Osteocyte (in vitro differentiated cells): Measurements from ENCODE around the gene SLC7A14. TPM values are rescaled to one million over a fixed set of nuclear protein-coding genes. Genes with fewer than 3 reads are reported as not detected.

ENCODE experiments used
- DNase-seq: peaks from one replicate; pipeline ENCODE4 v3.0.0; 2021; ENCODE audit warnings: mixed read lengths; ENCODE audit not compliant: unreplicated experiment; ENCODE audit errors: extremely low spot score
- H3K27ac Mint-ChIP-seq: one replicate; pipeline ENCODE4 v1.8.0; 2021; ENCODE audit warnings: mild to moderate bottlenecking, mixed read lengths; ENCODE audit not compliant: unreplicated experiment
- H3K27me3 Mint-ChIP-seq: one replicate; pipeline ENCODE4 v1.8.0; 2021; ENCODE audit warnings: mixed read lengths; ENCODE audit not compliant: unreplicated experiment
- H3K36me3 Mint-ChIP-seq: one replicate; pipeline ENCODE4 v1.8.0; 2021; ENCODE audit warnings: mixed read lengths; ENCODE audit not compliant: unreplicated experiment
- H3K4me1 Mint-ChIP-seq: one replicate; pipeline ENCODE4 v1.8.0; 2021; ENCODE audit warnings: mixed read lengths; ENCODE audit not compliant: unreplicated experiment
- H3K4me3 Mint-ChIP-seq: one replicate; pipeline ENCODE4 v1.8.0; 2021; ENCODE audit warnings: mild to moderate bottlenecking, moderate library complexity, mixed read lengths; ENCODE audit not compliant: unreplicated experiment
- H3K9me3 Mint-ChIP-seq: one replicate; pipeline ENCODE4 v1.8.0; 2021; ENCODE audit warnings: mixed read lengths; ENCODE audit not compliant: unreplicated experiment
- total RNA-seq: library from RNA; stranded (reverse); gene quantifications from 2 replicates; pipeline ENCODE4 v1.2.1, GENCODE V29; 2021
- TF ChIP-seq, protein P1 (sequence below): fragments of 200-600 bp; sonication (generic); IDR thresholded peaks from 2 replicates; pipeline ENCODE4 v1.5.0; 2021; ENCODE audit warnings: antibody characterized with exemption, mild to moderate bottlenecking, moderate library complexity

SLC7A14 gene
- total RNA-seq, 1 donor from 2014 or later, result 2.1 TPM

DNA sequence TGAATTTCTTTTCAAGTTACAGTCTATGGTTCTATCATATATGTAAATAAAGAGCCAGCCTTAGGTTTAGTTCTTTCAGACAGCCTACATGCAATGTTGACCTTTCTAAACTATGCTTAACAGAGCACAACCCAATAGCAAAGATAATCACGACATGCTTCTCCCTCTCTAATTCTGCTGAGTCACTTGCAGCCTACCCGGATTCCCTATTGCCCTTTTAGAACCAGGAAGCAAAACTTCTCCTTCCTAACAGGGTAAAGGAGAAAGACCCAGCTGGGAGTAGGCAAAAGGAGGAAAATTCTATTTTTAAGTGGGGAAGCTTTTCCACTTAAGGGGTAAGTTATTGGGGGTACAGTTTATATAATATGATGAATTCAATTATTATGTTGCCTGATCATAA, 79.3 kb downstream of the SLC7A14 start:
- Mint-ChIP-seq H3K27me3 (no peaks in the 10 kb centered on the region), H3K36me3 (no peaks in the 10 kb centered on the region), H3K9me3 (no peaks in the 10 kb centered on the region), H3K4me1 (peaks cover 13% of the 10 kb centered on the region), H3K27ac (peak overlapping the region; percentile 64), H3K4me3 (no peak overlapping the region)
- DNase-seq, result no peak
- TF ChIP-seq, protein P1, sequence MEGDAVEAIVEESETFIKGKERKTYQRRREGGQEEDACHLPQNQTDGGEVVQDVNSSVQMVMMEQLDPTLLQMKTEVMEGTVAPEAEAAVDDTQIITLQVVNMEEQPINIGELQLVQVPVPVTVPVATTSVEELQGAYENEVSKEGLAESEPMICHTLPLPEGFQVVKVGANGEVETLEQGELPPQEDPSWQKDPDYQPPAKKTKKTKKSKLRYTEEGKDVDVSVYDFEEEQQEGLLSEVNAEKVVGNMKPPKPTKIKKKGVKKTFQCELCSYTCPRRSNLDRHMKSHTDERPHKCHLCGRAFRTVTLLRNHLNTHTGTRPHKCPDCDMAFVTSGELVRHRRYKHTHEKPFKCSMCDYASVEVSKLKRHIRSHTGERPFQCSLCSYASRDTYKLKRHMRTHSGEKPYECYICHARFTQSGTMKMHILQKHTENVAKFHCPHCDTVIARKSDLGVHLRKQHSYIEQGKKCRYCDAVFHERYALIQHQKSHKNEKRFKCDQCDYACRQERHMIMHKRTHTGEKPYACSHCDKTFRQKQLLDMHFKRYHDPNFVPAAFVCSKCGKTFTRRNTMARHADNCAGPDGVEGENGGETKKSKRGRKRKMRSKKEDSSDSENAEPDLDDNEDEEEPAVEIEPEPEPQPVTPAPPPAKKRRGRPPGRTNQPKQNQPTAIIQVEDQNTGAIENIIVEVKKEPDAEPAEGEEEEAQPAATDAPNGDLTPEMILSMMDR, result no peak

DNA sequence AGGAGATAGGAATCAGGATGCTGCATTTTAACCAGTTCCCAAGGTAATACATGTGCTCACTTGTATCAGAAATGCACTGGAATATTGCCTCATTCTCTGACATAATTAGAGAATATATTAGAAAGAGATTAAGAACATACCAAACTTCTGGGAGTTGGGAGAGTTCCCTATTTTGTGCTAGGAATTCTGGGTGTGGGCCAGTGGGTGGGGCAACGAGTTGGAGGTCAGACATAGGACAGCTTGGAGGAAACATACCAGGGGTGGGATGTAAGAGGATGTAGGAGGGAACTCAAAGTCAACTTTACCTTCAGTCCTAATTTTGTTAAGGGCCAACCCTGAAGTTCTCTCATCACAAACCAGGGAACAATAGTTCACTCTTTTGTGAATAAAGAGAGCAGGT, 83.6 kb downstream of the SLC7A14 start:
- H3K27ac Mint-ChIP-seq, result no peak overlapping the region
- no peak overlapping the region for H3K4me3 Mint-ChIP-seq
- no peaks in the 10 kb centered on the region for H3K27me3 Mint-ChIP-seq
- H3K9me3 Mint-ChIP-seq, result no peaks in the 10 kb centered on the region
- H3K4me1 Mint-ChIP-seq, result peaks cover 18% of the 10 kb centered on the region
- TF ChIP-seq, protein P1, result no peak
- DNase-seq, result no peak
- H3K36me3 Mint-ChIP-seq, result no peaks in the 10 kb centered on the region

DNA sequence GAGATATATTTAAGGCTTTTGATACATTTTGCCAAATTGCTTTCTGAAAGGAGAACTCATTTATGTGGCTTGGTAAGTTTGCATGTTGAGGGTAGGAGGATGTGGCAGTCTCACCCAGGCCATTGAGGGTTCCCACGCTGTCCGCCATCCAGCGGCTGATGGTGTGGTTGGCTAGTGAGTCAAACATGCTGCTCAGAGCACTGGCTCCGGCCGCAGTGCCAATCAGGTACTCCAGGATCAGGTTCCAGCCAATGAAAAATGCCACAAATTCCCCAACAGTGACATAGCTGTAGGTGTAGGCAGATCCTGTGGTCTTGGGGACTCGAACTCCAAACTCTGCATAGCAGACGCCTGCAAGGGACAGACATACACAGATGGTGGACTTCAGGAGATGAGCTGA, 84.9 kb downstream of the SLC7A14 start:
- no peak overlapping the region for H3K4me3 Mint-ChIP-seq

DNA sequence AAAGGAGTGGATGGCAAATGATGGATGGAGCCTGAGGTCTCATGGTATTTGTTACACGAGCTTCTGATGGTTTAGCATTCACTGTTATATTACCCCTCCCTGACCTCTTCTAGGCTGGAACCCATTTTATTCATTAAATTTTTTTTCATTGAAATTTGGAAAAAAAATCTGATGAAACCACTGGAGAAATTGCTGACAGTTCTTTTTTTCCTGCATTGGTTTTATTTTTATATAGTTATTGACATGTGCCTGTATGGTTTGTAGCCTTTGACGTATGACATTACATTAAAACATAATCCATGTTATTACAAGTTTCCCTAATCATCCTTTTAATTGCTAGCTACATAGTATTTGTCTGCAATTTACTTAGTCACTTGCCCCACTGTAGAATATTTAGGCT, 85.4 kb downstream of the SLC7A14 start:
- no peak for DNase-seq
- Mint-ChIP-seq H3K27ac (no peak overlapping the region), H3K4me3 (no peak overlapping the region), H3K4me1 (peaks cover 6% of the 10 kb centered on the region), H3K9me3 (no peaks in the 10 kb centered on the region), H3K36me3 (peaks cover 3% of the 10 kb centered on the region), H3K27me3 (no peaks in the 10 kb centered on the region)
- TF ChIP-seq, protein P1, result no peak

More for the DNA sequence above, 84.9 kb downstream of the SLC7A14 start:
- H3K36me3 Mint-ChIP-seq, result no peaks in the 10 kb centered on the region
- no peaks in the 10 kb centered on the region for H3K9me3 Mint-ChIP-seq
- no peak overlapping the region for H3K27ac Mint-ChIP-seq
- TF ChIP-seq, protein P1, result no peak
- no peaks in the 10 kb centered on the region for H3K27me3 Mint-ChIP-seq
- DNase-seq, result no peak
- peaks cover 6% of the 10 kb centered on the region for H3K4me1 Mint-ChIP-seq

DNA sequence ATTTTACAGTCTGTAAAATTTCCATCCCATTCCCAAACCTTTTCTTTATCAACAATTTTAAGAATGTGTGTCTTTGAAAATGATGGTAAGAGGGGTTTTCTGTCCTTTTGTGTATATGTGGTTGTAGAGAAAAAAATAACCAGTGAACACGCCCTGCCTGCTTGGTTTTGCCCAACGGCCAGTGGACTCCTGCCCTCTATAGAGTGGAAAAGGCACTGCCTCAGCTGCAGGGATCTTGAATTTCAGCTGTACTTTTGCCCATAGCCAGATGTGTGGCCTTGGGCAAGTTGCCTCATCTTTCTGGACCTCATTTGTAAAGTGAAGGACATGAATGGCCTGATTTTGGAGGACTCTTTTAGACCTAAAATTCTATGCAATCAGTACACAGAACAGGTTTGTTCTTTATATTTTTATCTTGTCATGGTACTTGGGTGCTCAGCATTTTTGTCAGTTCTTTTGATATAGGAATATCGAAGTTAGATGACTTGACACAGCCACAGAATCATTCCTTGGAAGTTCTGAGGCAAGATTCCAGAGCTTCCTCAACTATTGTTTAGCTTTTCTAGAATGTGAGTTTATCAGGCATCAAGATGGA, 86.2 kb downstream of the SLC7A14 start:
- DNase-seq, result no peak
- TF ChIP-seq, protein P1, result peak; percentile 60
- H3K4me3 Mint-ChIP-seq, result no peak overlapping the region
- peaks cover 6% of the 10 kb centered on the region for H3K4me1 Mint-ChIP-seq
- no peaks in the 10 kb centered on the region for H3K27me3 Mint-ChIP-seq
- no peaks in the 10 kb centered on the region for H3K9me3 Mint-ChIP-seq
- peaks cover 3% of the 10 kb centered on the region for H3K36me3 Mint-ChIP-seq
- H3K27ac Mint-ChIP-seq, result no peak overlapping the region
